ENCODE results near the gene KRTAP9-9. TPM values are rescaled to one million over a fixed set of nuclear protein-coding genes. Genes with fewer than 3 reads are reported as not detected.
"Not testable (repeated sequence)": the region's sequence is repeated elsewhere in the genome, so short reads cannot be mapped to it uniquely, and the experiment has no call there.

The KRTAP9-9 gene
- total RNA-seq: not detected

DNA sequence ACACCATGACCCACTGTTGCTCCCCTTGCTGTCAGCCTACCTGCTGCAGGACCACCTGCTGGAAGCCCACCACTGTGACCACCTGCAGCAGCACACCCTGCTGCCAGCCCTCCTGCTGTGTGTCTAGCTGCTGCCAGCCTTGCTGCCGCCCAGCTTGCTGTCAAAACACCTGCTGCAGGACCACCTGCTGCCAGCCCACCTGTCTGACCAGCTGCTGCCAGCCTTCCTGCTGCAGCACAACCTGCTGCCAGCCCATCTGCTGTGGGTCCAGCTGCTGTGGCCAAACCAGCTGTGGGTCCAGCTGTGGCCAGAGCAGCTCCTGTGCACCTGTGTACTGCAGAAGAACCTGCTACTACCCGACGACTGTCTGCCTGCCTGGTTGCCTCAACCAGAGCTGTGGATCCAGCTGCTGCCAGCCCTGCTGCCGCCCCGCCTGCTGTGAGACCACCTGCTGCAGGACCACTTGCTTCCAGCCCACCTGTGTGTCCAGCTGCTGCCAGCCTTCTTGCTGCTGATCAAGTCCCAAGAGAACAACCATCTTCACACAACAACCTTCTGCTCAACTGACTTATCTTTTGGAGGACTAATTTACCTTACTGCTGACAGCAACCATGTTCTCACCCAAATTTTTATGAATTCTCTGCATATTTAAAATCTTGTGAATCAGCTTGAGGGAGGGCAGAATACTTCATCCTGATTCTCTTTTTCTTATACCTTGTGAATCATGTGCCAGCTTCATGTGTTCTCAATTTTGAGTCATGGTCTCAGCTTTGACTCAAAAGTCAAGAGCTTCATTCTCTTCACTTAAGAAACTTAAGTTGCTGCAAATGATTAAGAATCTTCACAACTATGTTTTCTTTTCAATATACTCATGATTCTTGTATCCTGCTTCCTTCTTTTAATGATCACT lies at the start of gene KRTAP9-9:
KRTAP9-9 (plus strand) TSS at position 4 of the 910 bp plus-strand sequence.
- H3K27ac Mint-ChIP-seq; POLR2A ChIA-PET; DNase-seq; H3K36me3 Mint-ChIP-seq (ENCODE audit: low read depth); H3K9me3 Mint-ChIP-seq; H3K4me1 Mint-ChIP-seq; CTCF ChIA-PET; H3K4me3 Mint-ChIP-seq: not testable (repeated sequence)
- peaks cover 28% of the 10 kb centered on the region for H3K27me3 Mint-ChIP-seq

DNA sequence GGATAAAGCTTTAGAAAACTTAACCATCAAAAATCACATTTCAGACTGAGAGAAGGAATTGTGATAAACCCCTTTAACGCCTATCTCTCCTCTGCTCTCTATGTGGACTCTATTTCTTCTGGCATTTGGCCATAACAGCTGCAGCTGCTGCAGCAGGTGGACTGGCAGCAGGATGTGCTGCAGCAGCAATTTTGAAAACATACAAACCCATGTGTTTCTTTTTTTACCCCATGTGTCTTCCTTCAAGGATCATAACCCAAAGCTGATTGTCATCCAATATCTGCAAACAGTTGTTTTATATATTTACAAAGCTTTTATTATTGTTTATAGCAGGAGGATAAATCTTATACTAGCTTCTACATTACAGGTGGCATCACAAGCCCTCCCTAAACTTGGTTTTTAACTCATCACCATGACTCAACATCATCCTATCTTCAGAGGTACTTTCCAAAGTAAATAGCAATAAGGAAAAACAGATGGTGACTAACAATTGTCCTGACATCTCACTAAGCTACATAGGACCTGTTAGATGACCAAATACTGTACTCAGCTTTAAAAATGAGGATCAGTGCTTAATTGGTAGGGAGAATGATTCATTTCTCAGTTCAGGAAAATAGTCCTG lies 43.2 kb upstream of the KRTAP9-9 start:
- no peaks in the 10 kb centered on the region for H3K9me3 Mint-ChIP-seq
- peaks cover 29% of the 10 kb centered on the region for H3K27me3 Mint-ChIP-seq
- H3K36me3 Mint-ChIP-seq (ENCODE audit: low read depth): no peaks in the 10 kb centered on the region
- DNase-seq: no peak
- POLR2A ChIA-PET: no interaction called here
- H3K27ac Mint-ChIP-seq: no peak overlapping the region
- H3K4me3 Mint-ChIP-seq: no peak overlapping the region
- no peaks in the 10 kb centered on the region for H3K4me1 Mint-ChIP-seq
- CTCF ChIA-PET: no interaction called here

DNA sequence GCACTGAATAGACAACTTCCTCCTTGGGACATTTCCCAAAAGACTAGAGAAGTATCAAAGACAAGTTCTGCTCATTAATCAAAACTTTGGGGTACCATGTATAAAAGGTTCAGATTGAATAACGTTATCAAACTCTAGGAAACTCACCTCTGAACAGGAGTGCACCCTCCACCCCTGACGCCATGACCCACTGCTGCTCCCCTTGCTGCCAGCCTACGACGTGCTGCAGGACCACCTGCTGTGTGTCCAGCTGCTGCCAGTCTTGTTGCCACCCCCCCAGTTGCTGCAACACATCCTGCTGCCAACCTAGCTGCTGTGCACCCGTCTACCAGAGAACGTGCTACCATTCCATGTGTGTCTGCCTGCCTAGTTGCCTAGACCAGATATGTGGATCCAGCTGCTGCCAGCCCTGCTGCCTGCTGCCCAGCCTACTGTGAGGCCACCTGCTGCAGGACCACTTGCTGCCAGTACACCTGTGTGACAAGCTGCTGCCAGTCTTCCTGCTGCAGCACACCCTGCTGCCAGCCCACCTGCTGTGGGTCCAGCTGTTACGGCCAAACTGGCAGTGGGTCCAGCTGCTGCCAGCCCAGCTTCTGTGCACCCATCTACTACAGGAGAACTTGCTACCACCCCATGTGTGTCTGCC lies 42.5 kb upstream of the KRTAP9-9 start:
- Mint-ChIP-seq H3K27ac (no peak overlapping the region), H3K9me3 (no peaks in the 10 kb centered on the region), H3K4me1 (no peaks in the 10 kb centered on the region), H3K27me3 (peaks cover 31% of the 10 kb centered on the region), H3K36me3 (ENCODE audit: low read depth) (no peaks in the 10 kb centered on the region), H3K4me3 (no peak overlapping the region)
- CTCF ChIA-PET: no interaction called here
- no peak for DNase-seq
- POLR2A ChIA-PET: no interaction called here

DNA sequence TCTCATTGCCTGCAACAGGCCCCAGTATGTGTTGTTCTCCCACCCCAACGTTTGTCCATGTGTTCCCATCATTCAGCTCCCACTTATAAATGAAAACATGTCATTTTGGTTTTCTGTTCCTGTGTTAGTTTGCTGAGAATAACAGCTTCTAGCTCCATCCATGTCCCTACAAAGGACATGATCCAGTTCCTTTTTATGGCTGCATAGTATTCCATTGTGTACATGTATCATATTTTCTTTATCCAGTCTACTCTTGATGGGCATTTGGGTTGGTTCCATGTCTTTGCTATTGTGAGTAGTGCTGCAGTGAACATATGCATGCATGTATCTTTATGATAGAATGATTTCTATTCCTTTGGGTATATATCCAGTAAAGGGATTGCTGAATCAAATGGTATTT lies 39.5 kb upstream of the KRTAP9-9 start:
- Mint-ChIP-seq H3K27me3 (peaks cover 16% of the 10 kb centered on the region), H3K36me3 (ENCODE audit: low read depth) (no peaks in the 10 kb centered on the region), H3K4me1 (no peaks in the 10 kb centered on the region), H3K27ac (no peak overlapping the region), H3K4me3 (no peak overlapping the region), H3K9me3 (peaks cover 7% of the 10 kb centered on the region)
- no peak for DNase-seq
- CTCF ChIA-PET: no interaction called here
- POLR2A ChIA-PET: no interaction called here

DNA sequence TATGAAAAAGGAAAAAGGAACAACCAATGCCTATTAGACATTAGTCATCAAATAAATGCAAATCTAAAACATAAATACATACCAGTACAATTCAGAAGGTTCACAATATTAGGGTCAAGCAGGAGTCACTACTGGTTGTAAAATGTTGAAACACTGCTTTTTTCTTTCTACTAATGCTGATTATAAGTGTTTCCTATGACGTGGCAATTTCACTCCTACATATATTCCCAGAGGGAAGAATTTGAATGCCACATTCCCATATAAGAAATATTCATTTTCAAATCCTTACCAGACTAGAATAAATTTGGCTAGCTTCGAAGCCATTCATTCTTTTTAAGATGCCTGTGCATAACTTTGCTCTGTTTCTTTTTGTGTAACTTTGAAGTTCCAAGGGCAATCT lies 31.4 kb upstream of the KRTAP9-9 start:
- POLR2A ChIA-PET: no interaction called here
- CTCF ChIA-PET: interaction anchor here (1.3 kb wide), 1 partner anchor 27 kb away, joined by 3 read pairs; no protein-coding TSS in a partner anchor
- Mint-ChIP-seq H3K36me3 (ENCODE audit: low read depth) (no peaks in the 10 kb centered on the region), H3K9me3 (peaks cover 8% of the 10 kb centered on the region), H3K4me3 (no peak overlapping the region), H3K27ac (no peak overlapping the region), H3K27me3 (peaks cover 12% of the 10 kb centered on the region), H3K4me1 (no peaks in the 10 kb centered on the region)
- DNase-seq: no peak

DNA sequence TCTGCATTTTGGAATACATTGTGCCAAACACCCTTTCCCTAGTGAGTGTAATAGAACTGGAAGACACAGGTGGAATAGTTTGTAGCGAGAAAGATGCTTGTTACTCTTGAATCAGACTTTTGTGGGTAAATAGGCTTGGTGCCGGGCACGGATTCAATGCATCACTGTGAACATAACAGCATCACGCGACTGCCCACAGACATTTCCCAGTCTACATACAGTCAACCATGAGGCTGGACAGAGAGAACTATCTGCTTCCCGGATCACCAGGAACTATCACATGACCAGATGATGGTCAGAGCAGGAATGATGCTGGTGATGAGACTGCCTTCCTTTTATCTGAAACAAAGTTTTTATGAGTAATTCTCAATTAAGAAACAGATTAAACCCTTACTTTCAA lies 29.1 kb upstream of the KRTAP9-9 start:
- no peak for DNase-seq
- Mint-ChIP-seq H3K9me3 (no peaks in the 10 kb centered on the region), H3K27ac (no peak overlapping the region), H3K36me3 (ENCODE audit: low read depth) (no peaks in the 10 kb centered on the region), H3K4me3 (no peak overlapping the region), H3K4me1 (no peaks in the 10 kb centered on the region), H3K27me3 (peaks cover 9% of the 10 kb centered on the region)
- CTCF ChIA-PET: interaction anchor here (1.0 kb wide), 1 partner anchor 322 kb away, joined by 3 read pairs; no protein-coding TSS in a partner anchor
- POLR2A ChIA-PET: no interaction called here

DNA sequence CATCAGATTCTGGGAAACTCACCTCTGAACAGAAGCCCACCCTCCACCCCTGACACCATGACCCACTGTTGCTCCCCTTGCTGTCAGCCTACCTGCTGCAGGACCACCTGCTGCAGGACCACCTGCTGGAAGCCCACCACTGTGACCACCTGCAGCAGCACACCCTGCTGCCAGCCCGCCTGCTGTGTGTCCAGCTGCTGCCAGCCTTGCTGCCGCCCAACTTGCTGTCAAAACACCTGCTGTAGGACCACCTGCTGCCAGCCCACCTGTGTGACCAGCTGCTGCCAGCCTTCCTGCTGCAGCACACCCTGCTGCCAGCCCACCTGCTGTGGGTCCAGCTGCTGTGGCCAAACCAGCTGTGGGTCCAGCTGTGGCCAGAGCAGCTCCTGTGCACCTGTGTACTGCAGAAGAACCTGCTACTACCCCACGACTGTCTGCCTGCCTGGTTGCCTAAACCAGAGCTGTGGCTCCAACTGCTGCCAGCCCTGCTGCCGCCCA lies 28.5 kb upstream of the KRTAP9-9 start, which contains the start of gene KRTAP9-2:
KRTAP9-2 (plus strand) TSS at position 51 of the 498 bp plus-strand sequence; CDS start at position 58, 7 bp downstream.
- H3K27me3 Mint-ChIP-seq, H3K4me1 Mint-ChIP-seq: not testable (repeated sequence)

DNA sequence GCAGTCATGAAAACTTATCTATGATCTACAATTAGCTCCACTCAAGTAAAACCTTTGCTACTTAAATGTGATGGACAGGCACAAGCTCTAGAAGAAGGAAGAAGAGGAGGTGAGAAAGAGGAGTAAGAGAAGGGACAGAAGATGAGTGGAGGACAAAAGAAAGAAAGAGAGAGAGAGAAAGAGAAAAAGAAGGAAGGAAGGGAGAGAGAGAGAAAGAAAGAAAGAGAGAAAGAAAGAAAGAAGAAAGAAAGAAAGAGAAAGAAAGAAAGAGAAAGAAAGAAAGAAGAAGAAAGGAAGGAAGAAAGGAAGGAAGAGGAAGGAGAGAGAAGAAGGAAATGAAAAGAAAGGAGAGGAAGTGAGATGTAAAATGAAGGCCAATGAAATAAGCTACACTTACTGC lies 25.1 kb upstream of the KRTAP9-9 start:
- no peaks in the 10 kb centered on the region for H3K36me3 Mint-ChIP-seq (ENCODE audit: low read depth)
- H3K27ac Mint-ChIP-seq: no peak overlapping the region
- H3K4me1 Mint-ChIP-seq: no peaks in the 10 kb centered on the region
- H3K9me3 Mint-ChIP-seq: no peaks in the 10 kb centered on the region
- ChIA-PET POLR2A (no interaction called here), CTCF (no interaction called here)
- no peak overlapping the region for H3K4me3 Mint-ChIP-seq
- no peak for DNase-seq
- peaks cover 12% of the 10 kb centered on the region for H3K27me3 Mint-ChIP-seq

More for the DNA sequence above, 28.5 kb upstream of the KRTAP9-9 start, which contains the start of gene KRTAP9-2:
- H3K4me3 Mint-ChIP-seq; H3K36me3 Mint-ChIP-seq (ENCODE audit: low read depth); DNase-seq; H3K27ac Mint-ChIP-seq; POLR2A ChIA-PET; H3K9me3 Mint-ChIP-seq; CTCF ChIA-PET: not testable (repeated sequence)

DNA sequence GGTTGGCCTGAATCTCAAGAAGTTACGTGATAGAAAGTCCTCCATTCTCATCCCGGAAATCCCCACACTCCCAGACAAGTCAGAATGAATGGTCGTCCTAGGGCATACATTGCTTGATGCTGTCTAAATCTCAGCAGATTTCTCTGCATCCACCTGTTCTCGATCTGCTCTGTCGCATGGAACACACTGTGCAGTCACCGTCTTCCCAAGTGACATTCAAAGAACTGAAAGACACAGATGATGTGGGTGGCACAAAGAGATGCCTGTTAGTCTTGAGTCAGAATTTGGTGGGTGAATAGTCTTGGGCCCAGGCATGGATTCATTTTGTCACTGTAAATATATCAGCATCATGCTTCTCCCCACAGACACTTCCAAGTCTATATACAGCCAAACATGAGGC lies 23.5 kb upstream of the KRTAP9-9 start:
- no peaks in the 10 kb centered on the region for H3K4me1 Mint-ChIP-seq
- H3K27ac Mint-ChIP-seq: no peak overlapping the region
- POLR2A ChIA-PET: no interaction called here
- no peaks in the 10 kb centered on the region for H3K36me3 Mint-ChIP-seq (ENCODE audit: low read depth)
- no peak for DNase-seq
- H3K9me3 Mint-ChIP-seq: no peaks in the 10 kb centered on the region
- no peak overlapping the region for H3K4me3 Mint-ChIP-seq
- H3K27me3 Mint-ChIP-seq: peaks cover 15% of the 10 kb centered on the region
- CTCF ChIA-PET: no interaction called here

DNA sequence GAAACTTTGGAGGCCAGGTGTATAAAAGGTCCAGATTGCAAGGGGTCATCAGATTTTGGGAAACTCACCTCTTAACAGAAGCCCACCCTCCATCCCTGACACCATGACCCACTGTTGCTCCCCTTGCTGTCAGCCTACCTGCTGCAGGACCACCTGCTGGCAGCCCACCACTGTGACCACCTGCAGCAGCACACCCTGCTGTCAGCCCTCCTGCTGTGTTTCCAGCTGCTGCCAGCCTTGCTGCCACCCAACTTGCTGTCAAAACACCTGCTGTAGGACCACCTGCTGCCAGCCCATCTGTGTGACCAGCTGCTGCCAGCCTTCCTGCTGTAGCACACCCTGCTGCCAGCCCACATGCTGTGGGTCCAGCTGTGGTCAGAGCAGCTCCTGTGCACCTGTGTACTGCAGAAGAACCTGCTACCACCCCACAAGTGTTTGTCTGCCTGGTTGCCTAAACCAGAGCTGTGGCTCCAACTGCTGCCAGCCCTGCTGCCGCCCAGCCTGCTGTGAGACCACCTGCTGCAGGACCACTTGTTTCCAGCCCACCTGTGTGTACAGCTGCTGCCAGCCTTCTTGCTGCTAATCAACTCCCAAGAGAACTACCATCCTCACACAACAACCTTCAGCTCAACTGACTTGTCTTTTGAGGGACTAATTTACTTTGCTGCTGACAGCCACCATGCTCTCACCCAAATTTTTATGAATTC lies 22.6 kb upstream of the KRTAP9-9 start, which contains the start of gene KRTAP9-3:
KRTAP9-3 (plus strand) TSS at position 51 of the 707 bp plus-strand sequence; CDS start at position 104, 53 bp downstream.
- H3K4me3 Mint-ChIP-seq; H3K36me3 Mint-ChIP-seq (ENCODE audit: low read depth); H3K27ac Mint-ChIP-seq; DNase-seq; H3K4me1 Mint-ChIP-seq; CTCF ChIA-PET; H3K9me3 Mint-ChIP-seq; POLR2A ChIA-PET: not testable (repeated sequence)
- H3K27me3 Mint-ChIP-seq: peaks cover 15% of the 10 kb centered on the region

DNA sequence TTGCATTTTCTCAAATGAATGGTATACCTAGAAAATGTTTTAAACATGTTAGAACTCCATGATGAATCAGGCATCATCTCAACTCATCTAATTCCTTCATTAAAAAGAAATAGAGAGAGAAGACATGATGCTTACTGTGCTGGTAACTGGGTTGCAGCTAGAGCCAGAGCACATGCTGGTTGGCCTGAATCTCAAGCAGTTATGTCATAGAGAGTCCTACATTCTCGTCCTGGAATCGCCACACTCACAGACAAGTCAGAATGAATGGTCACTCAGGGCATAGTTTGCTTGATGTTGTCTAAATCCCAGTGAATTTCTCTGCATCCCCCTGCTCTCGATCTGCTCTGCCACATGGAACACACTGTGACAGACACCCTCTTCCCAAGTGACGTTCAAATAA lies 18.1 kb upstream of the KRTAP9-9 start:
- CTCF ChIA-PET; POLR2A ChIA-PET; H3K4me1 Mint-ChIP-seq; H3K27ac Mint-ChIP-seq; DNase-seq; H3K36me3 Mint-ChIP-seq (ENCODE audit: low read depth); H3K4me3 Mint-ChIP-seq; H3K27me3 Mint-ChIP-seq; H3K9me3 Mint-ChIP-seq: not testable (repeated sequence)

DNA sequence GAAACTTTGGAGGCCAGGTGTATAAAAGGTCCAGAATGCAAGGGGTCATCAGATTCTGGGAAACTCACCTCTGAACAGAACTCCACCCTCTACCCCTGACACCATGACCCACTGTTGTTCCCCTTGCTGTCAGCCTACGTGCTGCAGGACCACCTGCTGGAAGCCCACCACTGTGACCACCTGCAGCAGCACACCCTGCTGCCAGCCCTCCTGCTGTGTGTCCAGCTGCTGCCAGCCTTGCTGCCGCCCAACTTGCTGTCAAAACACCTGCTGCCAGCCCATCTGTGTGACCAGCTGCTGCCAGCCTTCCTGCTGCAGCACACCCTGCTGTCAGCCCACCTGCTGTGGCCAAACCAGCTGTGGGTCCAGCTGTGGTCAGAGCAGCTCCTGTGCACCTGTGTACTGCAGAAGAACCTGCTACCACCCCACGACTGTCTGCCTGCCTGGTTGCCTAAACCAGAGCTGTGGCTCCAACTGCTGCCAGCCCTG lies 17.2 kb upstream of the KRTAP9-9 start, which contains the start of gene KRTAP9-8:
KRTAP9-8 (plus strand) TSS at position 51 of the 489 bp plus-strand sequence; CDS start at position 104, 53 bp downstream.
- POLR2A ChIA-PET; CTCF ChIA-PET; H3K4me1 Mint-ChIP-seq; H3K27me3 Mint-ChIP-seq; H3K4me3 Mint-ChIP-seq; H3K9me3 Mint-ChIP-seq; DNase-seq; H3K27ac Mint-ChIP-seq; H3K36me3 Mint-ChIP-seq (ENCODE audit: low read depth): not testable (repeated sequence)
